Lower lobe of right lung (tissue), 2 donors: ENCODE measurements around the gene C20orf204. TPM values are rescaled to one million over a fixed set of nuclear protein-coding genes. Genes with fewer than 3 reads are reported as not detected.

Experiments used
- ATAC-seq, 2 donors: fragments of 200-7000 bp; cut with Tn5 transposase; one replicate each; pipeline ENCODE4 v1.9.1; 2020 to 2022; ENCODE audit warnings: mild to moderate bottlenecking in 2 of 2, moderate library complexity in 2 of 2
- DNase-seq: peaks from one replicate; pipeline ENCODE4 v3.0.0-alpha.2; 2020
- H3K27ac ChIP-seq: fragments of 200-600 bp; one replicate; pipeline ENCODE4 v1.8.0; 2022
- H3K27me3 ChIP-seq: fragments of 200-600 bp; one replicate; pipeline ENCODE4 v1.8.0; 2022; ENCODE audit warnings: low read depth
- H3K36me3 ChIP-seq: fragments of 200-600 bp; one replicate; pipeline ENCODE4 v1.8.0; 2022; ENCODE audit warnings: mild to moderate bottlenecking
- H3K4me1 ChIP-seq: fragments of 200-600 bp; one replicate; pipeline ENCODE4 v1.8.0; 2022
- H3K4me3 ChIP-seq: fragments of 200-600 bp; one replicate; pipeline ENCODE4 v1.8.0; 2022; ENCODE audit warnings: mild to moderate bottlenecking
- H3K9me3 ChIP-seq: fragments of 200-600 bp; one replicate; pipeline ENCODE4 v1.8.0; 2022
- intact Hi-C: fragments of 100-400 bp; cut with DNase I; formaldehyde crosslinking; loops from one replicate; pipeline ENCODE4 v1.11.0; 2022
- total RNA-seq: library from RNA; stranded (reverse); fragmentation: NEBNext Ultra II Directional; extraction: Animal tissue kit (Norgen Biotek cat#: 25700); gene quantifications from one replicate; pipeline ENCODE4 v1.2.1, GENCODE V29; 2021
- TF ChIP-seq, protein P1 (sequence below): fragments of 200-600 bp; IDR thresholded peaks from one replicate; pipeline ENCODE4 v1.8.0; 2022; ENCODE audit warnings: antibody characterized with exemption, mild to moderate bottlenecking
- donor health status: DM: no; HTN: yes; CAD: no; lungs with severe emphysema.

Gene C20orf204
- total RNA-seq, 1 donor from 2014 or later = 1.2 TPM

DNA sequence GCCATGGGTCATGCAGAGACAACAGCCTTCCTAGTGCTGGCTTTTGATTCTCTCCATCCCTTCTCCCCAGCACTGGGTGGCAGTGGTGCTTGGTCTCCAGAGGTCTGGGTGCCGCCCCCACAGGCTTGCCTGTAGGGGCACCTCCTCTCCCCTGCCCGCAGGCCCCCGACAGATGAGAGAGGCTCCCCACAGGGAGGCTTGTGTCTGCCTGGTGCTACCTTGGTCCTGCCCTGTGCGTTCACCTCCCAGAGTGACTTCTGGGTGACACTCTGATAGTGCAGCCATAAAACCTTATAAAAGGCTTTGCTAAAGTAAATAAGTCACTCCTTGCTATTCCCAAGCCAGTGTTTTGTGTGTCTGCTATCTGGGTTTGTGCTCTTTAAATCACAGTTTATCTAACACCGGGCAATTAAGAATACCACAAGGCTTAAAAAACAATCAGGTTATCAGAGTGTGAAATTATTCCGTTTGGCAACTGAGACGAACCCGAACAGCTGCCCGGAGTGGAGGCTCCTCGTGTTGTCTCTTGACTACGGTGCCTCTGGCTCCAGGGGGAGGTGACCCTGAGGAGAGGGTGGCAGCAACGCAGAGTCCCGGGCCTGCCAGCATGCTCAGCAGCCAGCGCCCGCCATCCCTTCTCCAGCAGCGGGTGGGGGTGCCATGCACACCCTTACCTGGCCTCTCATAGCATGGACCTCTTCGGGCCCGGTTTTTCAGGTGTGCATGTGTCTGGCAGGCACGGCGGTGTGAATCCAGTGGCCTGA is 5.4 kb upstream of the C20orf204 start:
- intact Hi-C loops = no loop called here
- TF ChIP-seq, protein P1, sequence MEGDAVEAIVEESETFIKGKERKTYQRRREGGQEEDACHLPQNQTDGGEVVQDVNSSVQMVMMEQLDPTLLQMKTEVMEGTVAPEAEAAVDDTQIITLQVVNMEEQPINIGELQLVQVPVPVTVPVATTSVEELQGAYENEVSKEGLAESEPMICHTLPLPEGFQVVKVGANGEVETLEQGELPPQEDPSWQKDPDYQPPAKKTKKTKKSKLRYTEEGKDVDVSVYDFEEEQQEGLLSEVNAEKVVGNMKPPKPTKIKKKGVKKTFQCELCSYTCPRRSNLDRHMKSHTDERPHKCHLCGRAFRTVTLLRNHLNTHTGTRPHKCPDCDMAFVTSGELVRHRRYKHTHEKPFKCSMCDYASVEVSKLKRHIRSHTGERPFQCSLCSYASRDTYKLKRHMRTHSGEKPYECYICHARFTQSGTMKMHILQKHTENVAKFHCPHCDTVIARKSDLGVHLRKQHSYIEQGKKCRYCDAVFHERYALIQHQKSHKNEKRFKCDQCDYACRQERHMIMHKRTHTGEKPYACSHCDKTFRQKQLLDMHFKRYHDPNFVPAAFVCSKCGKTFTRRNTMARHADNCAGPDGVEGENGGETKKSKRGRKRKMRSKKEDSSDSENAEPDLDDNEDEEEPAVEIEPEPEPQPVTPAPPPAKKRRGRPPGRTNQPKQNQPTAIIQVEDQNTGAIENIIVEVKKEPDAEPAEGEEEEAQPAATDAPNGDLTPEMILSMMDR = no peak
- no peak for DNase-seq
- Histone ChIP-seq H3K9me3 (no peaks in the 10 kb centered on the region), H3K36me3 (peaks cover 92% of the 10 kb centered on the region), H3K27ac (no peak overlapping the region), H3K27me3 (no peaks in the 10 kb centered on the region), H3K4me1 (no peaks in the 10 kb centered on the region), H3K4me3 (no peak overlapping the region)
- ATAC-seq = no peak

DNA sequence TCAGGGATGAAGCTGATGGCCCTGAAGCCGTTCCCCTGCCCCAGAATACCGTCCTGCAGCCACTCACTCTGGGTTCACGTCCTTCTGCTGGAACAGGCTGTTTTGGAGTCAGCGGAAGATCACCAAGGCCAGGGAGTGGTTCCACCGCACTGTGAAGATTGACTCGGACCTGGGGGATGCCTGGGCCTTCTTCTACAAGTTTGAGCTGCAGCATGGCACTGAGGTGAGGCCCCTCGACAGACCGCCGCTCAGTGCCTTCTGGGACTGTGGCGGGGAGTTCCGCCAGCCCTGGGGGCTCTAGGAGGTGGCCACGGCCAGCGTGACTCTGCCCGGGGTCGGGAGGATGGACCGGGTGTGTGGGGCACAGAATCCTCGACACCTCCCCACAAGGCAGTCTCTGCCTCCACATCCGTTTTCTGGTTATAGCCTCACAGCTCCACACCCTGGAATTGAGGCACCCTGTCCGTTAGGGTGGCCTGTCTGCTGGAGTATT is 4.1 kb upstream of the C20orf204 start:
- Histone ChIP-seq H3K27ac (no peak overlapping the region), H3K9me3 (no peaks in the 10 kb centered on the region), H3K27me3 (peaks cover under 1% of the 10 kb centered on the region), H3K4me3 (no peak overlapping the region), H3K36me3 (peaks cover 79% of the 10 kb centered on the region), H3K4me1 (no peaks in the 10 kb centered on the region)
- TF ChIP-seq, protein P1 = no peak
- no peak for ATAC-seq
- intact Hi-C loops = no loop called here
- no peak for DNase-seq

DNA sequence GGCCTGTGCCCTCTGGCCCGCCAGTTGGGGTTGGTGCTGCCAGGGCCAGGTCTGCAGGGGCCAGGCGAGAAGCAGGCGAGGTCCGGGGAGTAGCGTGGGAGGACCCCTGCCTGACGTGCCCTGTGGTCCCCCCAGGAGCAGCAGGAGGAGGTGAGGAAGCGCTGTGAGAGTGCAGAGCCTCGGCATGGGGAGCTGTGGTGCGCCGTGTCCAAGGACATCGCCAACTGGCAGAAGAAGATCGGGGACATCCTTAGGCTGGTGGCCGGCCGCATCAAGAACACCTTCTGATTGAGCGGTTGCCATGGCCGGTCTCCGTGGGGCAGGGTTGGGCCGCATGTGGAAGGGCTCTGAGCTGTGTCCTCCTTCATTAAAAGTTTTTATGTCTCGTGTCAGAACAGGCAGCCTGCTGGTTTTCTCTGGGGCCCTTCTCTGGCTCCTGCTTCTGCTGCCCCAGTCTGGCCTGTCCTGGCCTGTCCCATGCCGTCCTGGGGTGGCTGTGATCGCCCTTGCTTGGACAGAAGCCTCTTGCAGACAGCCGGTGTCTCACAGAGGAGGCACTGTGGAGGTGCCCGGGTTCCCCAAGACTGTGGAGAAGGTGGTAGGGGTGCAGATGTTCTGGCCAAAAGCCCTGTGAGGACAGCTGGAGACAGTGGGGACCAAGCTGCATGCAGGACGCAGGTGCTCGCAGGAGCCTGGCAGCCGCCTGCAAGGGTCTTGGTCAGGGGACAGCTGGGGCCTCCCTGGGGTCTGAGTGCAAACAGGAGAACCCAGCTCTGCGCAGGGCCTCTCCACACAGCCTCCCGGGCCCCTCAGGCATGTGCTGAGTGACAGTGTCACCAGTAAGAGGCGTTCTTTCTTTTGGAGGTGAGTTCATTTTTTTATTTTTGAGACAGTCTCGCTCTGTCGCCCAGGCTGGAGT is 3.0 kb upstream of the C20orf204 start:
- Histone ChIP-seq H3K4me3 (no peak overlapping the region), H3K36me3 (peaks cover 68% of the 10 kb centered on the region), H3K9me3 (no peaks in the 10 kb centered on the region), H3K27ac (no peak overlapping the region), H3K4me1 (peaks cover 6% of the 10 kb centered on the region), H3K27me3 (peaks cover 10% of the 10 kb centered on the region)
- intact Hi-C loops = no loop called here
- TF ChIP-seq, protein P1 = no peak
- DNase-seq = no peak
- no peak for ATAC-seq

DNA sequence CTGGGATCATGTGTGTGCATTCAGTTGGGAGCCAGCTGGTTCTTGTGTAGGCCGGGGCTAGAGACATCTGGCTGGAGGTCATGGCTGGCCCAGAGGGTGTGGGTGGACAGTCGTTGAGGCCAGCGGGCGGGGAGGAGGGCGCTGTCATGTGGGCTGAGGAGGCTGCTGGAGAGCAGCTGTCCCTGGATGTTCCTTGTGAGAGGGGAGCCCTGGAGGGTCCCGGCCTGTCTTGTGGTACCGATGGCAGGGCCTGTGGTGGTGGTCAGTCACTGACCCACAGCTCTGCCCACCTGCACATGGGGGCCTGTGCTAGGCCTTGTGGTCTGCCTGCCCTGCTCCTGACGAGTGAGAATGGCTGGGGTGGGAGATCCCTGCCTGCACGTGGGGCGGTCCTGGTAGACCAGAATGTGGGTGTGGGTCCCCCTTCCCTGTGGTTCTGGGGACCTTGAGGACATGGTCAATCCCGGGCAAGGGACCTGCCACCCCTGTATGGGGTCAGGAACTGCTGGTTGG is 1.9 kb upstream of the C20orf204 start:
- Histone ChIP-seq H3K9me3 (no peaks in the 10 kb centered on the region), H3K36me3 (peaks cover 57% of the 10 kb centered on the region), H3K27me3 (peaks cover 16% of the 10 kb centered on the region), H3K27ac (no peak overlapping the region), H3K4me1 (peaks cover 17% of the 10 kb centered on the region), H3K4me3 (no peak overlapping the region)
- ATAC-seq (no peak), DNase-seq (no peak)
- TF ChIP-seq, protein P1 = no peak
- intact Hi-C loops = no loop called here

DNA sequence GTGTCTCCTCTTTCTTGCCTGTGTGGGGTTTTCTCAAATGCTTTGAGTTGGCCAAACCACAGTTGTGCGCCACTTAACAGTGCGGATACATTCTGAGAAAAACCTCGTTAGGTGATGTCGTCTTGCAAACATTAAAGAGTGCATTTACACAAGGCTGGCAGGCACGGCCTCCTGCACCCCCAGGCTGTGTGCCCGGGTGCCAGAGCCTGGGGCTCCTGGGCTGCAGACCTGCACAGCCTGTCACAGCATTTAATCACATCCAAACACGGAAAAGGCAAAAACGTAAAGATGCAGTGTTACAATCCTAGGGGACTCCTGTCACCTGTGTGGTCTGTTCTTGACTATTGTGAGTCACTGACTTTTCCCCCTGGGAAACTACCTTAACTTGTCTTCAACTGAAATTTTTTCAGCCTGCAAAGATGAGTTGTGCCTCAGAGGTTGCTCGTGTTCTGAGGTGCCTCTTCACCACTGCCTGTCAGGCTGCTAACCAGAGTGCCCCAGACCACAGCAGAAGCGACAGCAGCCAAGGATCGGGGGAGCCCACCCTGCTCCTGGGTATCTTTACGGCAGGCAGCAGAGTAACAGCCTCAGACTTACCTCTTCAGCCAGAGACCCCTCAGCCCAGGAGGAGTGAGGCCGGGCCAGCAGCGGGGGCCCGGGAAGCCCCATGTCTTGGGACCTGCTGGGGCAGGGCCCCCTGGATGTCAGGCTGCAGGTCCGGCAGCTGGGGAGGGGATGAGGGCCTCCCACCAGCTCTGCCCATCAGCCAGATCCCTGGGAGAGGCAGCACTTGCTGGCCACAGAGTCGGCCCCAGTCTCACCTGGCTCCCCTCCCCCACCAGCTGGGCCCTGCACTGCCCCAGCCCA is 683 bp upstream of the C20orf204 start:
- Histone ChIP-seq H3K27ac (no peak overlapping the region), H3K9me3 (no peaks in the 10 kb centered on the region), H3K27me3 (peaks cover 16% of the 10 kb centered on the region), H3K4me3 (no peak overlapping the region), H3K36me3 (peaks cover 44% of the 10 kb centered on the region), H3K4me1 (peaks cover 30% of the 10 kb centered on the region)
- ATAC-seq (no peak), DNase-seq (no peak)
- intact Hi-C loops = no loop called here
- TF ChIP-seq, protein P1 = no peak
